Hepatocyte (in vitro differentiated cells): ENCODE data around the gene DAAM1.

ENCODE experiments used
- CTCF ChIP-seq: fragments of 200-600 bp; sonication (generic); IDR thresholded peaks from 2 replicates; pipeline ENCODE4 v1.5.1; 2016; ENCODE audit warnings: antibody characterized with exemption, mild to moderate bottlenecking; ENCODE audit not compliant: poor library complexity
- EZH2 ChIP-seq: fragments of 200-600 bp; sonication (generic); IDR thresholded peaks from 2 replicates; pipeline ENCODE4 v1.6.1; 2016; ENCODE audit warnings: antibody characterized with exemption, mild to moderate bottlenecking, borderline replicate concordance

- no peak for TF ChIP-seq CTCF
- no peak for TF ChIP-seq EZH2
These were observed 19.1 kb downstream of the DAAM1 start for GRCh38 chr14:59207506-59207933.
